ENCODE measurements around the gene NOS2.

Gene NOS2

GRCh38 chr17:27802033-27802432, 1.7 kb upstream of the NOS2 start:
- H3K9ac ChIP-seq (ENCODE audit: low read length): no peak overlapping the region
- no peaks in the 10 kb centered on the region for H3K4me1 ChIP-seq (ENCODE audit: insufficient read depth, low read length)
- no peak overlapping the region for H3K27ac ChIP-seq (ENCODE audit: low read depth, low read length)
- H3K9me3 ChIP-seq (ENCODE audit: low read length): no peaks in the 10 kb centered on the region
- H3K27me3 ChIP-seq (ENCODE audit: control insufficient read depth in 1 of 2, insufficient read depth in 2 of 2, low read length in 2 of 2): no peaks in the 10 kb centered on the region
- no peak overlapping the region for H3K4me3 ChIP-seq (ENCODE audit: low read depth in 1 of 2, low read length in 2 of 2)
- H3K36me3 ChIP-seq (ENCODE audit: insufficient read depth, low read length): no peaks in the 10 kb centered on the region

GRCh38 chr17:27798376-27798775, 2.0 kb downstream of the NOS2 start:
- H3K4me3 ChIP-seq (ENCODE audit: low read depth in 1 of 2, low read length in 2 of 2): no peak overlapping the region
- H3K36me3 ChIP-seq (ENCODE audit: insufficient read depth, low read length): no peaks in the 10 kb centered on the region
- H3K9me3 ChIP-seq (ENCODE audit: low read length): no peaks in the 10 kb centered on the region
- H3K9ac ChIP-seq (ENCODE audit: low read length): no peak overlapping the region
- peaks cover 0 to 16% of the 10 kb centered on the region in 2 donors for H3K27me3 ChIP-seq (ENCODE audit: control insufficient read depth in 1 of 2, insufficient read depth in 2 of 2, low read length in 2 of 2)
- no peak overlapping the region for H3K27ac ChIP-seq (ENCODE audit: low read depth, low read length)
- peaks cover 4% of the 10 kb centered on the region for H3K4me1 ChIP-seq (ENCODE audit: insufficient read depth, low read length)

- H3K36me3 ChIP-seq (ENCODE audit: insufficient read depth, low read length): no peaks in the 10 kb centered on the region
- H3K4me1 ChIP-seq (ENCODE audit: insufficient read depth, low read length): peaks cover 8% of the 10 kb centered on the region
- H3K27ac ChIP-seq (ENCODE audit: low read depth, low read length): no peak overlapping the region
- H3K9ac ChIP-seq (ENCODE audit: low read length): no peak overlapping the region
- H3K27me3 ChIP-seq (ENCODE audit: control insufficient read depth in 1 of 2, insufficient read depth in 2 of 2, low read length in 2 of 2): peaks cover 0 to 24% of the 10 kb centered on the region in 2 donors
- H3K9me3 ChIP-seq (ENCODE audit: low read length): no peaks in the 10 kb centered on the region
- H3K4me3 ChIP-seq (ENCODE audit: low read depth in 1 of 2, low read length in 2 of 2): no peak overlapping the region
Observed at GRCh38 chr17:27797390-27798091, 2.8 kb downstream of the NOS2 start.

GRCh38 chr17:27793906-27794569, 6.3 kb downstream of the NOS2 start:
- H3K27me3 ChIP-seq (ENCODE audit: control insufficient read depth in 1 of 2, insufficient read depth in 2 of 2, low read length in 2 of 2): peaks cover 5 to 27% of the 10 kb centered on the region in 2 donors
- no peaks in the 10 kb centered on the region for H3K9me3 ChIP-seq (ENCODE audit: low read length)
- no peak overlapping the region for H3K27ac ChIP-seq (ENCODE audit: low read depth, low read length)
- H3K36me3 ChIP-seq (ENCODE audit: insufficient read depth, low read length): no peaks in the 10 kb centered on the region
- peaks cover 8% of the 10 kb centered on the region for H3K4me1 ChIP-seq (ENCODE audit: insufficient read depth, low read length)
- H3K4me3 ChIP-seq (ENCODE audit: low read depth in 1 of 2, low read length in 2 of 2): peak overlapping the region in 1 of 2 donors; percentile 37
- H3K9ac ChIP-seq (ENCODE audit: low read length): no peak overlapping the region

- Histone ChIP-seq H3K4me1 (ENCODE audit: insufficient read depth, low read length) (peaks cover 8% of the 10 kb centered on the region), H3K4me3 (ENCODE audit: low read depth in 1 of 2, low read length in 2 of 2) (peak overlapping the region; percentile 21 to 37), H3K27ac (ENCODE audit: low read depth, low read length) (no peak overlapping the region), H3K36me3 (ENCODE audit: insufficient read depth, low read length) (no peaks in the 10 kb centered on the region), H3K9me3 (ENCODE audit: low read length) (no peaks in the 10 kb centered on the region), H3K9ac (ENCODE audit: low read length) (no peak overlapping the region), H3K27me3 (ENCODE audit: control insufficient read depth in 1 of 2, insufficient read depth in 2 of 2, low read length in 2 of 2) (peaks cover 5 to 27% of the 10 kb centered on the region in 2 donors)
Observed at GRCh38 chr17:27793168-27793905, 7.0 kb downstream of the NOS2 start.

GRCh38 chr17:27792095-27792494, 8.2 kb downstream of the NOS2 start:
- no peaks in the 10 kb centered on the region for H3K9me3 ChIP-seq (ENCODE audit: low read length)
- no peak overlapping the region for H3K27ac ChIP-seq (ENCODE audit: low read depth, low read length)
- no peak overlapping the region for H3K9ac ChIP-seq (ENCODE audit: low read length)
- no peaks in the 10 kb centered on the region for H3K36me3 ChIP-seq (ENCODE audit: insufficient read depth, low read length)
- no peak overlapping the region for H3K4me3 ChIP-seq (ENCODE audit: low read depth in 1 of 2, low read length in 2 of 2)
- H3K4me1 ChIP-seq (ENCODE audit: insufficient read depth, low read length): peaks cover 8% of the 10 kb centered on the region
- H3K27me3 ChIP-seq (ENCODE audit: control insufficient read depth in 1 of 2, insufficient read depth in 2 of 2, low read length in 2 of 2): peaks cover 5 to 27% of the 10 kb centered on the region in 2 donors

GRCh38 chr17:27788919-27789318, 11.4 kb downstream of the NOS2 start:
- Histone ChIP-seq H3K27me3 (ENCODE audit: control insufficient read depth in 1 of 2, insufficient read depth in 2 of 2, low read length in 2 of 2) (peaks cover 5 to 17% of the 10 kb centered on the region in 2 donors), H3K36me3 (ENCODE audit: insufficient read depth, low read length) (no peaks in the 10 kb centered on the region), H3K9ac (ENCODE audit: low read length) (no peak overlapping the region), H3K27ac (ENCODE audit: low read depth, low read length) (no peak overlapping the region), H3K9me3 (ENCODE audit: low read length) (no peaks in the 10 kb centered on the region), H3K4me1 (ENCODE audit: insufficient read depth, low read length) (peaks cover 6% of the 10 kb centered on the region), H3K4me3 (ENCODE audit: low read depth in 1 of 2, low read length in 2 of 2) (no peak overlapping the region)

GRCh38 chr17:27783440-27784350, 16.6 kb downstream of the NOS2 start:
- no peaks in the 10 kb centered on the region for H3K36me3 ChIP-seq (ENCODE audit: insufficient read depth, low read length)
- H3K4me3 ChIP-seq (ENCODE audit: low read depth in 1 of 2, low read length in 2 of 2): no peak overlapping the region
- H3K9me3 ChIP-seq (ENCODE audit: low read length): no peaks in the 10 kb centered on the region
- H3K4me1 ChIP-seq (ENCODE audit: insufficient read depth, low read length): no peaks in the 10 kb centered on the region
- H3K27ac ChIP-seq (ENCODE audit: low read depth, low read length): no peak overlapping the region
- H3K9ac ChIP-seq (ENCODE audit: low read length): no peak overlapping the region
- no peaks in the 10 kb centered on the region for H3K27me3 ChIP-seq (ENCODE audit: control insufficient read depth in 1 of 2, insufficient read depth in 2 of 2, low read length in 2 of 2)

GRCh38 chr17:27782791-27783206, 17.5 kb downstream of the NOS2 start:
- H3K36me3 ChIP-seq (ENCODE audit: insufficient read depth, low read length): no peaks in the 10 kb centered on the region
- H3K27ac ChIP-seq (ENCODE audit: low read depth, low read length): no peak overlapping the region
- H3K9me3 ChIP-seq (ENCODE audit: low read length): no peaks in the 10 kb centered on the region
- no peak overlapping the region for H3K9ac ChIP-seq (ENCODE audit: low read length)
- no peaks in the 10 kb centered on the region for H3K4me1 ChIP-seq (ENCODE audit: insufficient read depth, low read length)
- no peaks in the 10 kb centered on the region for H3K27me3 ChIP-seq (ENCODE audit: control insufficient read depth in 1 of 2, insufficient read depth in 2 of 2, low read length in 2 of 2)
- no peak overlapping the region for H3K4me3 ChIP-seq (ENCODE audit: low read depth in 1 of 2, low read length in 2 of 2)

- Histone ChIP-seq H3K4me3 (ENCODE audit: low read depth in 1 of 2, low read length in 2 of 2) (no peak overlapping the region), H3K9ac (ENCODE audit: low read length) (no peak overlapping the region), H3K36me3 (ENCODE audit: insufficient read depth, low read length) (no peaks in the 10 kb centered on the region), H3K27me3 (ENCODE audit: control insufficient read depth in 1 of 2, insufficient read depth in 2 of 2, low read length in 2 of 2) (no peaks in the 10 kb centered on the region), H3K9me3 (ENCODE audit: low read length) (no peaks in the 10 kb centered on the region), H3K27ac (ENCODE audit: low read depth, low read length) (no peak overlapping the region), H3K4me1 (ENCODE audit: insufficient read depth, low read length) (no peaks in the 10 kb centered on the region)
Observed at GRCh38 chr17:27780828-27781404, 19.4 kb downstream of the NOS2 start.
